Activated CD8-positive, alpha-beta T cell treated with anti-CD3 and anti-CD28 coated beads for 36 hours (primary cell): ENCODE results near the gene ZBTB16. TPM values are rescaled to one million over a fixed set of nuclear protein-coding genes. Genes with fewer than 3 reads are reported as not detected.

ENCODE experiments used
- ATAC-seq: fragments of 200-7000 bp; cut with Tn5 transposase; one replicate; pipeline ENCODE4 v1.10.0; 2021; ENCODE audit warnings: mild to moderate bottlenecking, moderate library complexity
- CTCF ChIA-PET: fragments of 350-600 bp; sonication (Branson Sonifier 250); formaldehyde crosslinking; loops from one replicate; lab custom pipeline; 2021; ENCODE audit warnings: antibody characterized with exemption; lab: Charles Lee
- POLR2A ChIA-PET: fragments of 350-600 bp; sonication (Branson Sonifier 250); formaldehyde crosslinking; loops from one replicate; lab custom pipeline; 2021; ENCODE audit warnings: antibody characterized with exemption; lab: Charles Lee
- DNase-seq: peaks from one replicate; pipeline ENCODE4 v3.0.0-alpha.2; 2020
- H3K27ac Mint-ChIP-seq: one replicate; pipeline ENCODE4 v1.8.0; 2021; ENCODE audit warnings: mild to moderate bottlenecking, mixed read lengths
- H3K27me3 Mint-ChIP-seq: one replicate; pipeline ENCODE4 v1.8.0; 2021; ENCODE audit warnings: mixed read lengths
- H3K36me3 Mint-ChIP-seq: one replicate; pipeline ENCODE4 v1.8.0; 2021; ENCODE audit warnings: low read depth, mixed read lengths
- H3K4me1 Mint-ChIP-seq: one replicate; pipeline ENCODE4 v1.8.0; 2021; ENCODE audit warnings: low read depth, mixed read lengths
- H3K4me3 Mint-ChIP-seq: one replicate; pipeline ENCODE4 v1.8.0; 2021; ENCODE audit warnings: mild to moderate bottlenecking, moderate library complexity, mixed read lengths
- H3K9me3 Mint-ChIP-seq: one replicate; pipeline ENCODE4 v1.8.0; 2021; ENCODE audit warnings: mixed read lengths
- intact Hi-C: fragments of 100-400 bp; cut with micrococcal nuclease; formaldehyde crosslinking; loops from one replicate; pipeline ENCODE4 v1.10.0; 2022
- total RNA-seq, 2 experiments: library from RNA; stranded (reverse); gene quantifications; one replicate each; pipeline ENCODE4 v1.2.3, GENCODE V29; 2021
- TF ChIP-seq, protein P1 (sequence below): fragments of 200-600 bp; IDR thresholded peaks from one replicate; pipeline ENCODE4 v1.8.0; 2022; ENCODE audit warnings: antibody characterized with exemption, mild to moderate bottlenecking

Gene ZBTB16
- total RNA-seq, 2 experiments from 2014 or later: 9.5 to 10.1 TPM

DNA sequence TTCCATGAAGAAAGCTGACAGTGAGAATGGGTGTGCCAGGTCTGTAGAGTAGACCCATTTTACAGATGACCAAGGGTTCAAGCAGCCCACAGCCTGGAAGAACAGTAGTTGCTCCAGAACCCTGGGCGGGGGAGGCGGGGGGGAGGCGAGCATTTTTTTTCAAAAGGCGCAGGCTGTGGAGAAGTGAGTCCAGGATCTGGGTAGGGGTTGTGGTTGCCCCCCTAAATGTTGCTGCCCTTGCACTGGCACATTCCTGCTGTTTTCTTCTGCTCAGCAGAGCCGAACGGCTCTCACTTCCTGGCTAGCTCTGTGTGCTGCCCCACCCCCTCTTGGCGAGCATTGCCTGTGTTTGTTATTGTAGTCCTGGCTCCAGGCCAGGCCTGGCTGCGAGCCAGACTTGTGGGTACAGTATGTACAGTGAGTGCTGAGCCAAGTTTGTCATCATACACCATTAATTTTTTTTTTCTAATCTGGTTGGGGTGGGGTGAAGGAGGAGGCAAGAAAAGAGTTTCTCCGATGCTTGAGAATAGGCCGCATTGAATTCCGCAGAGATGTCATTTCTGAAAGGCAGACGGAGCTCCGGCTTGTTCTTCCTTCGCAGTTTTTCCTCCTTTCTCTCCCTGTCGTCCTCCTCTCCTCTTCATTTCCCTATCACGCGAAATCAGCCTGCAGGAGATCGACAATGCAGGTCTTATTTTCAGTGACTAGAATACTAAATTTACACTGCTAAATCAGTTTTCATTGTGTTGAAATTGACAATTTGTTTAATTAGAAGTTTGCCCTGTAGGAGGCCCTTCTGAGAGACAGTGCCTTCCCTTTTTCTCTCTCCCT, 100.5 kb downstream of the ZBTB16 start:
- no peaks in the 10 kb centered on the region for H3K9me3 Mint-ChIP-seq
- peak; percentile 97 for DNase-seq
- no peaks in the 10 kb centered on the region for H3K36me3 Mint-ChIP-seq
- TF ChIP-seq, protein P1, sequence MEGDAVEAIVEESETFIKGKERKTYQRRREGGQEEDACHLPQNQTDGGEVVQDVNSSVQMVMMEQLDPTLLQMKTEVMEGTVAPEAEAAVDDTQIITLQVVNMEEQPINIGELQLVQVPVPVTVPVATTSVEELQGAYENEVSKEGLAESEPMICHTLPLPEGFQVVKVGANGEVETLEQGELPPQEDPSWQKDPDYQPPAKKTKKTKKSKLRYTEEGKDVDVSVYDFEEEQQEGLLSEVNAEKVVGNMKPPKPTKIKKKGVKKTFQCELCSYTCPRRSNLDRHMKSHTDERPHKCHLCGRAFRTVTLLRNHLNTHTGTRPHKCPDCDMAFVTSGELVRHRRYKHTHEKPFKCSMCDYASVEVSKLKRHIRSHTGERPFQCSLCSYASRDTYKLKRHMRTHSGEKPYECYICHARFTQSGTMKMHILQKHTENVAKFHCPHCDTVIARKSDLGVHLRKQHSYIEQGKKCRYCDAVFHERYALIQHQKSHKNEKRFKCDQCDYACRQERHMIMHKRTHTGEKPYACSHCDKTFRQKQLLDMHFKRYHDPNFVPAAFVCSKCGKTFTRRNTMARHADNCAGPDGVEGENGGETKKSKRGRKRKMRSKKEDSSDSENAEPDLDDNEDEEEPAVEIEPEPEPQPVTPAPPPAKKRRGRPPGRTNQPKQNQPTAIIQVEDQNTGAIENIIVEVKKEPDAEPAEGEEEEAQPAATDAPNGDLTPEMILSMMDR: no peak
- peak overlapping the region; percentile 47 for H3K4me3 Mint-ChIP-seq
- H3K4me1 Mint-ChIP-seq: peaks cover 63% of the 10 kb centered on the region
- peak; percentile 85 for ATAC-seq
- no peaks in the 10 kb centered on the region for H3K27me3 Mint-ChIP-seq
- intact Hi-C loops: loop anchor here (10.0 kb wide), 1 partner anchor 85 kb away; no protein-coding TSS in a partner anchor
- ChIA-PET POLR2A (interaction anchor here (2.3 kb wide), 1 partner anchor 12 kb away, joined by 10 read pairs; no protein-coding TSS in a partner anchor), CTCF (interaction anchor here (1.0 to 2.6 kb wide), 5 partner anchors 17 to 102 kb away, joined by 3 to 11 read pairs (median 3); no protein-coding TSS in a partner anchor)
- peak overlapping the region; percentile 55 for H3K27ac Mint-ChIP-seq

DNA sequence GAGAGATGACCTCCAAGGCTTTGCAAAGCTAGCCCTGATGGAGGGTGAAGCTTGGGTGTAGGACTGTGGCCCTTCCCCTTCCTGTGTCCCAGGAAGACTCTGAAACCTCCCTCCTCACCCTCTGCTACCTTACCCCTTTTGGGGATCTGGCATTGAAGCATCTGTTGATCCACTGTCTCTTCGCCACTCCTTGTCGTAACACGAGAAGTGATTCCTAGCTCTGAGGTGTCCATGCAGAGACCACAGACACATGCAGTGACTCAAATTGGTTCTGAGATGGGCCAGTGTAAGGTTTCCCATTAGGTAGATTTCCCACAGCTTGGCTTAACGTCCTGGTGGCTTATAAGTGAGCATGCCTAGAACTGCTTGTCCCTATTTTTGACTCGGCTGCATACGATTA, 101.4 kb downstream of the ZBTB16 start:
- DNase-seq (no peak), ATAC-seq (no peak)
- Mint-ChIP-seq H3K27me3 (no peaks in the 10 kb centered on the region), H3K27ac (no peak overlapping the region), H3K9me3 (no peaks in the 10 kb centered on the region), H3K4me3 (no peak overlapping the region), H3K36me3 (no peaks in the 10 kb centered on the region), H3K4me1 (peaks cover 68% of the 10 kb centered on the region)
- TF ChIP-seq, protein P1: no peak
- ChIA-PET CTCF (interaction anchor here (1.1 kb wide), 1 partner anchor 22 kb away, joined by 3 read pairs; no protein-coding TSS in a partner anchor), POLR2A (interaction anchor here (2.3 kb wide), 1 partner anchor 11 kb away, joined by 10 read pairs; no protein-coding TSS in a partner anchor)
- intact Hi-C loops: loop anchor here (10.0 kb wide), 1 partner anchor 86 kb away; no protein-coding TSS in a partner anchor

DNA sequence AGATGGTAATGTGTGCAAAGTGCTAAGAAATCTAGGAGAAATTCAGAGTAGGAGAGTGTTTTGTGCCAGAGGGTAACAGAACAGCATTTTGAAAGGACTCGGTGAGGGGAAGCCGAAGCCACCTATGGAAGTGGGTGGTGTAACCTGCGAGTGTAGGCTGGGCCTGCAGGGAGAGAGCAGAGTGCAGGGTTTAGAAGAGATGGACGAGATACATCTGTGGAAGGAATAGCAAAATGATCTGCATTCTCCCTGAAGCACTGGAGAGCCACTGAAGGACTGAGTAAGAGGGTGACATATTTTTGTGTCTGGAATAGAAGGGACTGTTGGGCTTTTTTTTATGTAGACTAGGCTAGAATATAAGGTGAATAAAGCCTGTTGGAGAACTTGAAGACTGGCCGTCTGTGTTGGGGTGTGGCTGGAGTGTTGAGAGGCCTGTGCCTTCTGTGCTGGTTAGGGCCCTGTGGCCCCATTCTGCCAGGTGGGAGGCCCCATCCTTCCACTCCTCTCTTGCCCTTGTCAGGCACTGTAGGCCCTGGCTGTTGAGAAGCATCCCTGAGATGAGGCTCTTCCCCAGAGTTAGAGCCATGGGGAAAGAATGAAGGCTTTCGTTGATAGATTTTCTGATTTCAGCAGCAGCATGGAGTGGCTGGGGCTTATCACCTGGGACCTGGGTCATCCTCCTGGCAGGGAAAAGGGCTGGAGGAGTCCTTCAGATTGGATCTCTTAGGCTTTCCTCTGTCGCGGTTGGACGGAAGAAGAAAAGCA, 102.2 kb downstream of the ZBTB16 start:
- H3K36me3 Mint-ChIP-seq: no peaks in the 10 kb centered on the region

DNA sequence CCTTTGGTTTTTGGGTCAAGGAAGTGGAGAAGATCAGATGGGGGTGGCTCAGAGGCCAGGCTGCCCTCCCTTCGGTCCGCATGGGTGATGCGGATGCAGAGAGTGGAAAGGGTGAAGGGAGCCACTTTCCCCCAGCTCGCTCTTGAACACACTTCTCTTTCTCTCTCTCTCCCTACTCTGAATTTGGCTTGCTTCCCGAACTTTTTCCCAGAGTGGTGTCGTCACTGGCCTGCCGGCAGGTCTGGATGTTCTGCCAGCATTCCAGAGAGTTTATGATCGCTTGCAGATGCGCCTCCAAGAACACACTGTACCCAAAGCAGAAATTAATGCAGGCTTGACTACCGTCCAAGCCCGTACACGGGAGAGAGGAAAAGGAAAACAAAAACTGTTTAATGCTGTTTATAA, 103.2 kb downstream of the ZBTB16 start:
- Mint-ChIP-seq H3K9me3 (no peaks in the 10 kb centered on the region), H3K27ac (peak overlapping the region; percentile 14), H3K36me3 (no peaks in the 10 kb centered on the region), H3K27me3 (no peaks in the 10 kb centered on the region), H3K4me1 (peaks cover 80% of the 10 kb centered on the region), H3K4me3 (no peak overlapping the region)
- CTCF ChIA-PET: interaction anchor here (0.9 kb wide), 1 partner anchor 44 kb away, joined by 3 read pairs; no protein-coding TSS in a partner anchor
- intact Hi-C loops: loop anchor here (10.0 kb wide), 1 partner anchor 88 kb away; no protein-coding TSS in a partner anchor
- TF ChIP-seq, protein P1: no peak
- ATAC-seq (no peak), DNase-seq (no peak)
- POLR2A ChIA-PET: interaction anchor here (0.7 kb wide), 1 partner anchor 80 kb away, joined by 3 read pairs; no protein-coding TSS in a partner anchor

More for the DNA sequence above, 102.2 kb downstream of the ZBTB16 start:
- ChIA-PET POLR2A (interaction anchor here (0.7 to 2.3 kb wide), 2 partner anchors 10 to 79 kb away, joined by 3 to 10 read pairs; no protein-coding TSS in a partner anchor), CTCF (interaction anchor here (1.1 kb wide), 1 partner anchor 21 kb away, joined by 3 read pairs; no protein-coding TSS in a partner anchor)
- no peak overlapping the region for H3K27ac Mint-ChIP-seq
- TF ChIP-seq, protein P1: no peak
- DNase-seq: no peak
- no peaks in the 10 kb centered on the region for H3K27me3 Mint-ChIP-seq
- H3K9me3 Mint-ChIP-seq: no peaks in the 10 kb centered on the region
- intact Hi-C loops: loop anchor here (10.0 kb wide), 1 partner anchor 87 kb away; no protein-coding TSS in a partner anchor
- peaks cover 76% of the 10 kb centered on the region for H3K4me1 Mint-ChIP-seq
- H3K4me3 Mint-ChIP-seq: no peak overlapping the region
- ATAC-seq: no peak
